SK-MEL-5 (cell line): ENCODE data around the gene CUX1. TPM values are rescaled to one million over a fixed set of nuclear protein-coding genes. Genes with fewer than 3 reads are reported as not detected.
A peak's percentile ranks its signal among the peaks of the same experiment; 100 is the strongest.
"Not testable (repeated sequence)": the region's sequence is repeated elsewhere in the genome, so short reads cannot be mapped to it uniquely, and the experiment has no call there.

ENCODE experiments used
- DNase-seq: peaks from one replicate; pipeline ENCODE4 v3.0.0-alpha.2; 2016; ENCODE audit warnings: low read depth, low spot score
- in situ Hi-C: cut with HindIII; loops from 2 replicates; pipeline ENCODE4 v1.10.0; 2016; ENCODE audit warnings: low sequenced_read_pairs, high pct_unique_total_duplicates, low pct_unique_long_range_greater_than_20kb
- total RNA-seq: library from RNA; depleted of rRNA; stranded (reverse); fragments of >200 nt; shearing (Covaris generic); gene quantifications from 2 replicates; pipeline ENCODE4 v1.2.3, GENCODE V29; 2014

The CUX1 gene
- total RNA-seq, 1 experiment from 2014 or later = 43.6 TPM

DNA sequence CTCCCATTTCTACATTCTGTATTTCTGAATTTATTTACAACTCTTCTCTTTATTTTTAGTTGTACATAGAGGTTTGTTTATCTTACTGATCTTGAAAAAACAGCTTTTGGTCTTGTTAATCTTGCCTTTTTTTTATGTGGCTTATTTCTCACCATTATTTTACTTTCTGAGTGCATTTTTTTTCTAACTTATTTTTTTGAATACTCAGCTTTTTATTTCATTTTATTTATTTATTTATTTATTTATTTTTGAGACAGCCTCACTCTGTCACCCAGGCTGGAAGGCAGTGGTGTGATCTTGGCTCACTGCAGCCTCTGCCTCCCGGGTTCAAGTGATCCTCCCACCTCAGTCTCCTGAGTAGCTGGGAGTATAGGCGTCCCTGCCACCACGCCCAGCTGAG, 23.9 kb downstream of the CUX1 start:
- in situ Hi-C loops = no loop called here
- DNase-seq = no peak

GRCh38 chr7:101843293-101844271, 26.2 kb downstream of the CUX1 start:
- no peak for DNase-seq
- in situ Hi-C loops = no loop called here

DNA sequence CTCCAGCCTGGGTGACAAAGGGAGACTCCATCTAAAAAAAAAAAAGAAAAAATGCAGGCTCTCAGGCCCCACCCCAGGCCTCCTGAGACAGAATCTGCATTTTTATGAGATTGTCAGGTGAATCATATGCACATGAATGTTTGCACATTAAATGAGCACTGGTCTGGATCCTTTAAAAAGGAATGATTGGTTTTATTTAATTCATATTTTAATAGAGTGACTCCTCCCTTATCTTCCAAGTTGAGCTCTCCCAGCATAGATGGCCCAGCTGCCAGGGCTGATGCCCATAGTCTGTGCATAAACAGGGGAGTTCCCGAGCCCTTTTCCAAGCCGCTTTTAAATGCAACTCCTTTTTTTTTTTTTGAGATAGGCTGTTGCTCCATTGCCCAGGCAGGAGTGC, 28.5 kb downstream of the CUX1 start:
- DNase-seq = no peak
- in situ Hi-C loops = no loop called here

DNA sequence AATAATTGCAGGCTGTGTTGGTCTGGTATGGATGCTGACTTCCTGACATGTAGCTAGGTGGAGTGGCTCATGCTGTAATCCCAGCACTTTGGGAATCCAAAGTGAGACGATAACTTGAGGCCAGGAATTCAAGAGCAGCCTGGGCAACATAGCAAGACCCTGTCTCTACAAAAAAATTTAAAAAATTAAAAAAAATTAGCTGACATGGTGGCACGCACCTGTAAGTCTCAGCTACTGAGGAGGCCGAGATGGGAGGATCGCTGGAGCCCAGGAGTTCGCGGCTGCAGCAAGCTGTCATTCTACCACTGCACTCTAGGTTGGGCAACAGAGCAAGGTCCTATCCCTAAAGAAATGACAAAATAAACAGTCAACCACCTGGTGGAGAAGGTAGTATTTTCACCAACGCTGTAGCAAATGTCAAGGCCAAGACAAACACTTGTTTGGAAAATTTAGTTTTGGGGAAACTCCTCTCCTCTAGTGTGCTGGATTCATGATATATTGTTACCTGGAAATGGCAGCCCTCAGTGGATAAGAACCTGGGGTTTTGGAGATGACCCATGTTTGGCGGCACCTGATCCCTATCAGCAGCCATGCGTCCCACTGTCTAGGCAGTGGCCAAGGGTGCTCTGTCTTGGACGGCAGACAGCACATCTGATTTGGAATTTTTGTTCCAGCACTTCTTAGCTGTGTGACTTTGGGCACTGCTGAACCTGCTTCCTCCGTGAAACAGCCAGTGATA, 29.5 kb downstream of the CUX1 start:
- no peak for DNase-seq
- in situ Hi-C loops = no loop called here

GRCh38 chr7:101848208-101848951, 31.0 kb downstream of the CUX1 start:
- in situ Hi-C loops = no loop called here
- DNase-seq = no peak

- DNase-seq, in situ Hi-C loops: not testable (repeated sequence)
These were observed 31.9 kb downstream of the CUX1 start for GRCh38 chr7:101849314-101849713.

GRCh38 chr7:101852364-101852763, 34.9 kb downstream of the CUX1 start:
- DNase-seq, in situ Hi-C loops: not testable (repeated sequence)

DNA sequence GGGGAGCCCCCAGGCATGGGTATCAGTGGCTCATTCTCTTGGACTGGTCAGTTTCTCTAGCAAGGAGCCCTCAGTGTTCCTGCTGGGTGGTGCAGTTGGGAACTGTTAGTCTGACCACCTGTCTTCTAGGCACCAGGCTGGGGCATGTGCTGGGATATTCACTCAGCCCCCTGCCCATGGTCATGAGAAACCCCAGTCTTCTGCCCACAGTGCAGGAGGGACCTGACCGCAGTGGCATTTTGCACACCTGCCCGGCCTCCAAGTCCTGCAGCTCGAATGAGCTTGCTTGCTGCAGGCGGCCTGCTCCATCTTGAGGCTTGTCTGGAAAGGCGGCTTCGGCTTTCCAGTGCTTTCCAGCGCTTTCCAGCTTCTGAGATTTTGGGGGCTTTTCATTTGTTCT, 36.3 kb downstream of the CUX1 start:
- DNase-seq = no peak
- in situ Hi-C loops = no loop called here

DNA sequence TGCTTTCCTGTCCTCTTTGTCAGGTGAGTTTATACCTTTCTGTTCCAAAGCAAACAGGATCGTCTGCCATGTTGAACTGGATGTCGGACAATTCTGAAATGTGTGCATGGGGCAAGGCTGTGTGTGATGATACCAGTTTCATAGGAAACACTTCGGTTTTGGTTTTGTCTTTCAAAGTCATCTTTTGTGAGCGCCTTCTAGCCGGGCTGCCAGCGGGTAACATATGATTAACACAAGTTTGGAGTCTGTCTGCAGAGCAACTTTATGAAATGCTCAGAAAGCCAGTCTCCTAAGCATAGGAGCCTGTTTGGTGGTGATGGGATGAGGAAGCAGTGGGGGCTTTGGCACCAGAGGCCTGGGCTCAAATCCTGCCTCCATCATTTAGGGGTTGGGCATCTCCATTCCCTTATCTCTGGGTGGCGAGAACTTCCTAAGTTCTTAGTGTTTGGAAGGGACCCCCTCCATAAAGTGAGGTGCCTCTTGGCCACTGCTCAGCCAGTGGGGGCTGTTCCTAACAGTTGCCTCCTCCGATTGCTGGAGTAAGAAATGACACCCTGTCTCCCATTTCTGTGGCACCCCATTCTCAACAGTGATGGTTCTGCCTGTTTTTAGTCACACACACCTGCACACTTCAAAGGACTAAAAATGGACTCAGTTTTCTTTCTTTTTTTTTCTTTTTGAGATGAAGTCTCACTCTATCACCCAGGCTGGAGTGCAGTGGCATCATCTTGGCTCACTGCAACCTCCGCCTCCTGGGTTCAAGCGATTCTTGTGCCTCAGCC, 36.8 kb downstream of the CUX1 start:
- in situ Hi-C loops = no loop called here
- DNase-seq = no peak

DNA sequence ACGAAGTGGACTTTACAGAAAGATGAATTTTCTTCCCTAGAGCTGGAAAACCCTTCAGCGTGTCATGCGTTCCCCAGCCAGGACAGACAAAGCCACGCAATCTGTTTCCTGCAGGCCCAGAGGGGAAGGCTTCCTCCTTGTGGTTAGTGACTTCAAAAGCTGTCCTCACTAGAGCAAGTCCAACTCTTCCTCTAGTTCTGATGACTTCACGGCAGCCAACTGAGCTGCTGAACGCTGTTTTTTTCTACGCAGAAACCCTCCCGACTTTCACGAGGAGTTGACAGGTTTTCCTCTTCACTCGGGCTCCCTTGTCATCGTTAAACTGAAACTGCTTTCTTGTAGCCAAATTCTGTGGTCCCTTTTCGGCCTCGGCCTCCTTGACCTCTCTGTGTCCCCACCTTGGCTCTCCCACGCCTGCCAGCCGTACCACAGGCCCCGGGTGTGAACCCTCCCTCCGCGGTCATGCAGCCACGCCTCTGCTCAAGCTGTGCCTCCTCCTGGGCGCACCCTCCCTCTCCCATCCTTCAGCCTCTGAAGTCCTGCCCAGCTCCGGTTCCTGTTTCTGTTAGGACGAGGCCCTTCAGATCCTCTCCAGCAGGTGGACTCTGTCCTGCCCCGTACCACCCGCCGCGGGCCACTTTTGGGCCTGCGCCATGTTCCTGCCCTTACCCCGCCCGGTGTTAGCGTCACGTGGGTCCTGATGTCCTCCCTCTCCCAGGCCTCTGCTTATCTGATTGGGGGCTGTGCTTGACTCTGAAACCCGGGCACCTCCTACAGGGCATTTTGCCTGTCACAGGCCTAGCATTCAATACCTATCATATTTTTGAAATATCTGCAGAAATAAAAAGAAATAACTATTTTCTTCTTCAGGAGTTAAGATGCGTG, 39.3 kb downstream of the CUX1 start:
- in situ Hi-C loops = no loop called here
- DNase-seq = peak; percentile 97

DNA sequence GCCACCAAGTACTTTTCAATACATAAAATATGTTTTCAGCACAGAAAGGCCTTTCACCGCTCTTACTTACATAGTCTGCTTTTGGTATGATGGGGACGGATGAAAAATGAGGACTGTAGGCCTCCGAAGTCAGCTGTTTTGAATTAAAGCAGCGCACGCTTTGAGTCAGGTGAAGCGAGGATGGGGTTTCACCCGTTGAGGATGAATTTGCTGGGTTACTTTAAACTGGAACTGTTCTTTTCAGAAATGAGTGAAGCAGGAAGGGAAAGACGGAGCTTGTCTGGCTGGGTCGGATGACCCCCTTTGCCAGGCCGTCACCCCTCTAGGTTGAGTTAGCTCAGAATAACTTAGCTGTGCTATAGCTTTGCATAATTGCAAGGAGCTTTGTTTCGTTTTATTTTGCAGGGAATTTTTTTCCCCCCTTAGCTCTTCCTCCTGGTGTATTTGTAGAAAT, 40.0 kb downstream of the CUX1 start:
- no peak for DNase-seq
- in situ Hi-C loops = no loop called here

DNA sequence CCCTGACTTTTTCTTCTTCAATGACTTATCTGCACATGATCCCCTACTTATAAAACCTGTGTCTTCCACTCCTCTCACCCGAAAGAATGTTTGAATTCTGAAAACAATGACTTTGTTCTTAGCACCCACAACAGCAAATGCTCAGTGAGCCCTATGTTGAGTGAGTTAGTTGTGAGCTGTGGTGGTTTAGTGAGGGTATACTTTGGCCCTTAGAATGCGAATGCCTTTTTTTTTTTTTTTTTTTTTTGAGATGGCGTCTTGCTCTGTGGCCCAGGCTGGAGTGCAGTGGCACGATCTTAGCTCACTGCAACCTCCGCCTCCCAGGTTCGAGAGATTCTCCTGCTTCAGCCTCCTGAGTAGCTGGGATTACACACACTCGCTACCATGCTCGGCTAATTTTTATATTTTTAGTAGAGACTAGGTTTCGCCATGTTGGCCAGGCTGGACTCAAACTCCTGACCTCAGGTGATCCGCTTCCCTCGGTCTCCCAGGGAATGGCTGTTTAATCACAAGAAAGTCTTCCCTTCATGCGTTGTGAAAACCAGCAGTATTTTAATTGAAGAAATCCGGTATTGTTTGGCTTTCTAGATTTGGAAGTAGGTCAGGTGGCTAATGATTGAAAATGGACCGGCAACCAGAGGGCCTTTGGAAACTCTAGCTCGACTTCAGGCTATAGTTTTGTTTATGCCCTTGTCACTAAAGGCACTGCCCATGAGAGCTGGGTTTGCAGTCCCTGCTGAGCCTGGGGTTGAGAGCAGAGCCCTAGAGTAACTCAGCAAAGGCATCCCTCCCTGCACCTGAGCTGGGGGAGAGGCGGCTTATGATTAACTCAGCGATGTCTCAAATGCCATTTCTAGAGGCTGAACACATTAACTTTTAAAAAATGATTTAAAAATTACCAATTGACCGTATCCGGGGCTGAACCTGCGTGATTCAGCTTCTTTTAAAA, 41.3 kb downstream of the CUX1 start:
- in situ Hi-C loops = no loop called here
- peak; percentile 34 for DNase-seq

DNA sequence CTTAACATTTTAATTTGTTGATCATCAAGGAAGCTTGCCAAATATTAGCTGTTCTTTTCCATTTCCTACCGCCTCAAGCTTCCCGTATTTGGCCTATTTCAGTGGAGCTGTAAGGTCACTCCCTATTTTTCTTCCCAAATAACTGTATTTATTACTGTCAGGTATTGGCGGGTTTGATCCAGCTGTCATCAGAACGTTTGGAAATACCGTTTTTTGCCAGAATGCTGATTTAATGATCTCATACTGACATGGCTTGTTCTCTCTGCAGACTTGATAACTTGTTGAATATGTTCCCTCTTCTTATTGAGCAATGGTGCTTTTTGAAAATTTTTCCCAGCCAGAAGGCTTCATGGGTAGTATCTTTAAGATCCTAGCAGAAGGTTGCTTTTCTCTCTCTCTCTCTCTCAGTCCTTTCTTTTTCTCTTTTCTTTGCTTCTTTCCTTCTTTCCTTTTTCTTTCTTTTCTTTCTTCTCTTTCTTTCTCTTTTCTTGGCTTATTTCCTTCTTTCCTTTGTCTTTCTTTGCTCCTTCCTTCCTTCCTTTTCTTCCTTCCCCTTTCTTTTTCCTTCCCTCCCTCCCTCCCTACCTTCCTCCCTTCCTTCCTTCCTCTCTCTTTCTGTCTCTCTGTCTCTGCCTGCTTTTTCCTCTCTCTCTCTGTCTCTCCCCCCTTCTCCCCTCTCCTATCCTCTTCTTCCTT, 42.1 kb downstream of the CUX1 start:
- no peak for DNase-seq
- in situ Hi-C loops = no loop called here

DNA sequence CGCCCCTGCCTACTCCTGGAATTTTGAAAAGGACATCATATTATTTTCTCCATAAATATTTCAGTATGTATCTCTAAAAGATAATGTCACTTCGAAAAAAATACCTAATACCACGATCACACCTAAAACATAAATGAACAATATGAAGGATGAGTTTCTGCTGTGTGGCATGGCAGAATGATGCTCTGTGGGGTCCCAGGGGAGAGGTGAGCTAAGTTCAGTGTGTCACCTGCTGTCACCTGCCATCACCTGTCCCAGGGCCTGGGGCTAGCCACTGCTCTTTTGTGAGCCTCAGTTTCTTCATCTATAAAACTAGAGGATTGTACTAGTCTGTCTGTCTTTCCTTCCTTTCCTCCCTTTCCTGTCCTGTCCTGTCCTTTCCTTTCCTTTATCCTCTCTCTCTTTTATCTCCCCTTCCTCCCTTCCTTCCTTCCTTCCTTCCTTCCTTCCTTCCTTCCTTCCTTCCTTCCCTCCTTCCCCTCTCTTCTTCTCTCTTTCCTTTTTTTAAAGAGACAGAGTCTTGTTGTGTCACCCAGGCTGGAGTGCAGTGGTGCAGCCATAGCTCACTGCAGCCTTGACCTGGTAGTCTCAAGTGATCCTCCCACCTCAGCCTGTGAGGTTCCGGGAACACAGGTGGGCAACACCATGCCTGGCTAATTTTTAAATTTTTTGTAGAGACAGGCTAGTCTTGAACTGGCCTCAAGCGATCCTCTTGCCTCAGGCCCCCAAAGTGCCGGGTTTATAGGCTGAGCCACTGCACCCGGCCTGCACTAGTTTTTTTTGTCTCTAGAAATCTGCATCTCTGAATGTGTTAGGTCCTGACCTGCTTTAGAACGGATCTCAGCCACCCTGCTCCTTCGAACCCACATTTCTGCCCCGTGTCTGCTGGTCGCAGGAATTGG, 43.1 kb downstream of the CUX1 start:
- in situ Hi-C loops = no loop called here
- DNase-seq = no peak
